K562 (cell line): Measurements from ENCODE around the gene KIF26A. TPM values are rescaled to one million over a fixed set of nuclear protein-coding genes. Genes with fewer than 3 reads are reported as not detected.

Experiments
- ARNT ChIP-seq, 2 experiments: fragments of 450-650 bp; IDR thresholded peaks; 2 replicates each; pipeline ENCODE4 v1.6.1; 2016; ENCODE audit warnings: mild to moderate bottlenecking in 1 of 2
- EP300 ChIP-seq: IDR thresholded peaks from 2 replicates; pipeline ENCODE4 v1.6.1; 2012; ENCODE audit warnings: low read length, improper control_type of control experiment
- KLF6 ChIP-seq: fragments of 250-450 bp; sonication (Bioruptor Pico); IDR thresholded peaks from 2 replicates; pipeline ENCODE4 v1.4.0; 2020; ENCODE audit warnings: mild to moderate bottlenecking, moderate library complexity, borderline replicate concordance
- LCOR ChIP-seq: sonication (generic); formaldehyde crosslinking; IDR thresholded peaks from 2 replicates; pipeline ENCODE4 v1.8.0; 2022; ENCODE audit warnings: mild to moderate bottlenecking, missing genetic modification reagents
- NELFE ChIP-seq: IDR thresholded peaks from 2 replicates; pipeline ENCODE4 v1.6.1; 2011; ENCODE audit warnings: mild to moderate bottlenecking; ENCODE audit not compliant: insufficient read depth, insufficient read length
- NONO ChIP-seq, 2 experiments: fragments of 200-400 bp in 1 of 2; fragments of 450-650 bp in 1 of 2; formaldehyde crosslinking in 1 of 2; IDR thresholded peaks; 2 replicates each; pipeline ENCODE4 v1.6.1; 2017; ENCODE audit warnings: low read depth in 2 of 2, mild to moderate bottlenecking in 2 of 2, moderate library complexity in 2 of 2, low read length in 1 of 2
- PHF21A ChIP-seq: fragments of 450-650 bp; IDR thresholded peaks from 2 replicates; pipeline ENCODE4 v1.6.1; 2017; ENCODE audit warnings: low read depth, borderline replicate concordance
- POLR2B ChIP-seq: fragments of 450-650 bp; IDR thresholded peaks from 2 replicates; pipeline ENCODE4 v1.6.1; 2018; ENCODE audit warnings: low read depth; ENCODE audit not compliant: partially characterized antibody
- SMARCA4 ChIP-seq: fragments of 450-650 bp; IDR thresholded peaks from 2 replicates; pipeline ENCODE4 v1.6.1; 2016
- SREBF1 ChIP-seq: fragments of 150-350 bp; IDR thresholded peaks from 2 replicates; pipeline ENCODE4 v1.6.1; 2014; ENCODE audit warnings: antibody characterized with exemption, low read depth, low read length, borderline replicate concordance
- TCF3 ChIP-seq: sonication (generic); formaldehyde crosslinking; IDR thresholded peaks from 2 replicates; pipeline ENCODE4 v1.4.0; 2020; ENCODE audit warnings: mild to moderate bottlenecking, missing genetic modification reagents
- ZKSCAN1 ChIP-seq: fragments of 150-350 bp; IDR thresholded peaks from 2 replicates; pipeline ENCODE4 v1.6.1; 2016; ENCODE audit warnings: low read depth, low read length
- ZNF133 ChIP-seq: fragments of 250-450 bp; sonication (Bioruptor Pico); IDR thresholded peaks from 2 replicates; pipeline ENCODE4 v1.4.0; 2020; ENCODE audit warnings: mild to moderate bottlenecking
- ZNF239 ChIP-seq: fragments of 250-450 bp; sonication (Bioruptor Pico); IDR thresholded peaks from 2 replicates; pipeline ENCODE4 v1.4.0; 2020; ENCODE audit warnings: mild to moderate bottlenecking
- polyA plus RNA-seq, 8 experiments: library from polyadenylated mRNA; depleted of rRNA in 4 of 8; stranded (reverse) in 5 of 8; unstranded in 3 of 8; fragments of >200 nt; fragmentation: Nextera tagmentation in 2 of 8; fragmentation: Illumina TruSeq in 1 of 8; extraction: Ambion mirVana in 2 of 8; extraction: Trizol in 1 of 8; gene quantifications; 2 replicates each; pipeline versions ENCODE4 v1.2.1 to v1.2.3, GENCODE V29; 2011 to 2014; ENCODE audit warnings: inconsistent platforms in 1 of 8, missing spikeins in 1 of 8
- total RNA-seq, 7 experiments: library from RNA; depleted of rRNA in 6 of 7; stranded (reverse); fragments of >200 nt in 6 of 7; fragmentation: Illumina TruSeq in 2 of 7; extraction: Trizol in 2 of 7; gene quantifications; 2 replicates each; pipeline versions ENCODE4 v1.2.1 to v1.2.3, GENCODE V29; 2011 to 2021; ENCODE audit warnings: low replicate concordance in 1 of 7
- TF ChIP-seq, protein P1 (sequence below): fragments of 450-650 bp; IDR thresholded peaks from 2 replicates; pipeline ENCODE4 v1.6.1; 2018; ENCODE audit warnings: mild to moderate bottlenecking, low read depth; ENCODE audit not compliant: partially characterized antibody
- TF ChIP-seq, protein P2 (sequence below), 2 experiments: fragments of 200-800 bp in 1 of 2; sonication (Bioruptor generic) in 1 of 2; sonication (generic) in 1 of 2; formaldehyde crosslinking in 1 of 2; IDR thresholded peaks in 1 of 2; conservative IDR thresholded peaks in 1 of 2; 2 replicates each; pipeline versions ENCODE4 v1.5.0 to v1.6.1; 2016 to 2020; ENCODE audit warnings: missing compliant biosample characterization in 1 of 2, missing genetic modification characterization in 1 of 2, missing genetic modification reagents in 1 of 2
- TF ChIP-seq, protein P3 (sequence below): IDR thresholded peaks from 3 replicates; pipeline ENCODE4 v1.6.1; 2011; ENCODE audit warnings: borderline replicate concordance, mild to moderate bottlenecking, moderate library complexity; ENCODE audit not compliant: insufficient read length; ENCODE audit errors: extremely low read depth
- TF ChIP-seq, protein P4 (sequence below): fragments of 250-450 bp; sonication (Bioruptor Pico); IDR thresholded peaks from 2 replicates; pipeline ENCODE4 v1.8.0; 2021; ENCODE audit warnings: mild to moderate bottlenecking, moderate library complexity

The KIF26A gene
- total and polyA plus RNA-seq, 9 of the 15 experiments (the other 6 are each of a cell fraction or from before 2014, with no cell fraction given), result 0.04 TPM; not detected in 8

DNA sequence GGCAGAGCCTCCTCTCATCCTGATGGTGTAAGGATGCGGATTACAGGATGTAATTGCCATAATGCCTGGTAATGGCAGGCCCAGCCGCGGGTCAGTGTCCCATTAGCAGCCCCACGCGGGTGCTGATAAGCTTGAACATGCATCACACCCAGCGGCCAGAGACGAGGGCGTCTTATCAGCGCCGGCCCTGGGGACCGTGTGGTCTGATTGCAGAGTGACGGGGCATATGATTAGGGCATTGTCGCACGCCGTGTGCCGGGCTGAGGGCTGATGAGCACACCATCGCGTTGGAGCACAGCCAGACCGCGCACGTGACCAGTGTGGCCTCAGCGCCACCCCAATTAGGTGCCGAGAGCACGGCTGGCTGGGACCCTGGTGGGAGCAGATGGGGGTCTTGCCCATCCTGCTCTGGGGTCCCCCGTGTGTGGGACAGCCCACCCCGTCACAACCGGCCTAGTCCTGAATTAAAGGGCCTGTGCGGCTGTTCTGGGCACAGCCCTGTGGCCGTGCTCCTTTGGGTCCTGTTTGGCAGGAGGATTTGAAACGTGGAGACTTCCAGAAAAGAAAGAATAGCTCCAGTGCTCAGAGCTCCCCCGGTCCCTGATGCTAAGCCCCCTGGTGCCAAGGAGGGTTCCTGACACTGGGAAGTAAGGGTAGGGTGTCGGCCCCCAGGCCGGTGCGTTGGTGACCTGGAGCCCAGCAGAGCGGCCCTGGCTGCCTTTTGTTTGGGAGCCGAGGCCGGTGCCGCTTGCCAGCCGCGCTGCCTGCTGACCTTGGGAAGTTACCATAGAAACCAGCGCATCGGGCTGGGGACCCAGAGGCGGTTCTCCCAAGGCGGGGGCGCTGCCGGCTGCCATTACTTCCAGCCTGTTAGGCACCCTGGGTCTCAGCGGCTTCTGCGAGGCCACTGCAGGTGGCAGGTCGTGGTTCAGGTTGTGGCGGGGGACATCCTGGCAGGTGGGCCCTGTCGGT, 20.7 kb downstream of the KIF26A start (continued):
- TF ChIP-seq LCOR (CRISPR knock-in tag), result peak; percentile 47
- TF ChIP-seq KLF6 (CRISPR knock-in tag), result no peak
- TF ChIP-seq, protein P1, sequence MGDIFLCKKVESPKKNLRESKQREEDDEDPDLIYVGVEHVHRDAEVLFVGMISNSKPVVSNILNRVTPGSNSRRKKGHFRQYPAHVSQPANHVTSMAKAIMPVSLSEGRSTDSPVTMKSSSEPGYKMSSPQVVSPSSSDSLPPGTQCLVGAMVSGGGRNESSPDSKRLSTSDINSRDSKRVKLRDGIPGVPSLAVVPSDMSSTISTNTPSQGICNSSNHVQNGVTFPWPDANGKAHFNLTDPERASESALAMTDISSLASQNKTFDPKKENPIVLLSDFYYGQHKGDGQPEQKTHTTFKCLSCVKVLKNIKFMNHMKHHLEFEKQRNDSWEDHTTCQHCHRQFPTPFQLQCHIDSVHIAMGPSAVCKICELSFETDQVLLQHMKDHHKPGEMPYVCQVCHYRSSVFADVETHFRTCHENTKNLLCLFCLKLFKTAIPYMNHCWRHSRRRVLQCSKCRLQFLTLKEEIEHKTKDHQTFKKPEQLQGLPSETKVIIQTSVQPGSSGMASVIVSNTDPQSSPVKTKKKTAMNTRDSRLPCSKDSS, result no peak
- TF ChIP-seq, protein P2, sequence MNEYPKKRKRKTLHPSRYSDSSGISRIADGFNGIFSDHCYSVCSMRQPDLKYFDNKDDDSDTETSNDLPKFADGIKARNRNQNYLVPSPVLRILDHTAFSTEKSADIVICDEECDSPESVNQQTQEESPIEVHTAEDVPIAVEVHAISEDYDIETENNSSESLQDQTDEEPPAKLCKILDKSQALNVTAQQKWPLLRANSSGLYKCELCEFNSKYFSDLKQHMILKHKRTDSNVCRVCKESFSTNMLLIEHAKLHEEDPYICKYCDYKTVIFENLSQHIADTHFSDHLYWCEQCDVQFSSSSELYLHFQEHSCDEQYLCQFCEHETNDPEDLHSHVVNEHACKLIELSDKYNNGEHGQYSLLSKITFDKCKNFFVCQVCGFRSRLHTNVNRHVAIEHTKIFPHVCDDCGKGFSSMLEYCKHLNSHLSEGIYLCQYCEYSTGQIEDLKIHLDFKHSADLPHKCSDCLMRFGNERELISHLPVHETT (CRISPR knock-in tag; conservative IDR thresholded peaks at IDR 0.05 in 1 of 2, IDR thresholded peaks at IDR 0.05 in 1 of 2), result 0 out of 4 replicates have a peak, but pooled peaks of 1 of the 2 experiments have one; percentile 61
- no peak for TF ChIP-seq ZNF133 (CRISPR knock-in tag)
- peak; percentile 58 for TF ChIP-seq EP300
- 0 out of 4 replicates have a peak, but pooled peaks of 1 of the 2 experiments have one; percentile 24 for TF ChIP-seq ARNT (IDR thresholded peaks at IDR 0.05)
- TF ChIP-seq NONO (IDR thresholded peaks at IDR 0.05; ENCODE audit: low read depth in 2 of 2, low read length in 1 of 2), result no peak
- TF ChIP-seq, protein P3, sequence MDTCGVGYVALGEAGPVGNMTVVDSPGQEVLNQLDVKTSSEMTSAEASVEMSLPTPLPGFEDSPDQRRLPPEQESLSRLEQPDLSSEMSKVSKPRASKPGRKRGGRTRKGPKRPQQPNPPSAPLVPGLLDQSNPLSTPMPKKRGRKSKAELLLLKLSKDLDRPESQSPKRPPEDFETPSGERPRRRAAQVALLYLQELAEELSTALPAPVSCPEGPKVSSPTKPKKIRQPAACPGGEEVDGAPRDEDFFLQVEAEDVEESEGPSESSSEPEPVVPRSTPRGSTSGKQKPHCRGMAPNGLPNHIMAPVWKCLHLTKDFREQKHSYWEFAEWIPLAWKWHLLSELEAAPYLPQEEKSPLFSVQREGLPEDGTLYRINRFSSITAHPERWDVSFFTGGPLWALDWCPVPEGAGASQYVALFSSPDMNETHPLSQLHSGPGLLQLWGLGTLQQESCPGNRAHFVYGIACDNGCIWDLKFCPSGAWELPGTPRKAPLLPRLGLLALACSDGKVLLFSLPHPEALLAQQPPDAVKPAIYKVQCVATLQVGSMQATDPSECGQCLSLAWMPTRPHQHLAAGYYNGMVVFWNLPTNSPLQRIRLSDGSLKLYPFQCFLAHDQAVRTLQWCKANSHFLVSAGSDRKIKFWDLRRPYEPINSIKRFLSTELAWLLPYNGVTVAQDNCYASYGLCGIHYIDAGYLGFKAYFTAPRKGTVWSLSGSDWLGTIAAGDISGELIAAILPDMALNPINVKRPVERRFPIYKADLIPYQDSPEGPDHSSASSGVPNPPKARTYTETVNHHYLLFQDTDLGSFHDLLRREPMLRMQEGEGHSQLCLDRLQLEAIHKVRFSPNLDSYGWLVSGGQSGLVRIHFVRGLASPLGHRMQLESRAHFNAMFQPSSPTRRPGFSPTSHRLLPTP, result no peak
- no peak for TF ChIP-seq SREBF1
- no peak for TF ChIP-seq ZNF239 (CRISPR knock-in tag)
- TF ChIP-seq, protein P4, sequence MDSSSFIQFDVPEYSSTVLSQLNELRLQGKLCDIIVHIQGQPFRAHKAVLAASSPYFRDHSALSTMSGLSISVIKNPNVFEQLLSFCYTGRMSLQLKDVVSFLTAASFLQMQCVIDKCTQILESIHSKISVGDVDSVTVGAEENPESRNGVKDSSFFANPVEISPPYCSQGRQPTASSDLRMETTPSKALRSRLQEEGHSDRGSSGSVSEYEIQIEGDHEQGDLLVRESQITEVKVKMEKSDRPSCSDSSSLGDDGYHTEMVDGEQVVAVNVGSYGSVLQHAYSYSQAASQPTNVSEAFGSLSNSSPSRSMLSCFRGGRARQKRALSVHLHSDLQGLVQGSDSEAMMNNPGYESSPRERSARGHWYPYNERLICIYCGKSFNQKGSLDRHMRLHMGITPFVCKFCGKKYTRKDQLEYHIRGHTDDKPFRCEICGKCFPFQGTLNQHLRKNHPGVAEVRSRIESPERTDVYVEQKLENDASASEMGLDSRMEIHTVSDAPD, result no peak
- TF ChIP-seq TCF3 (CRISPR knock-in tag), result peak; percentile 97
- TF ChIP-seq SMARCA4, result peak; percentile 72
- 0 out of 2 replicates have a peak, but pooled peaks have one; percentile 39 for TF ChIP-seq ZKSCAN1
- TF ChIP-seq PHF21A, result no peak
- TF ChIP-seq POLR2B, result no peak
- TF ChIP-seq NELFE, result no peak
